ENCODE measurements around the gene PRR23C.
"Not testable (repeated sequence)": the region's sequence is repeated elsewhere in the genome, so short reads cannot be mapped to it uniquely, and the experiment has no call there.

PRR23C gene

DNA sequence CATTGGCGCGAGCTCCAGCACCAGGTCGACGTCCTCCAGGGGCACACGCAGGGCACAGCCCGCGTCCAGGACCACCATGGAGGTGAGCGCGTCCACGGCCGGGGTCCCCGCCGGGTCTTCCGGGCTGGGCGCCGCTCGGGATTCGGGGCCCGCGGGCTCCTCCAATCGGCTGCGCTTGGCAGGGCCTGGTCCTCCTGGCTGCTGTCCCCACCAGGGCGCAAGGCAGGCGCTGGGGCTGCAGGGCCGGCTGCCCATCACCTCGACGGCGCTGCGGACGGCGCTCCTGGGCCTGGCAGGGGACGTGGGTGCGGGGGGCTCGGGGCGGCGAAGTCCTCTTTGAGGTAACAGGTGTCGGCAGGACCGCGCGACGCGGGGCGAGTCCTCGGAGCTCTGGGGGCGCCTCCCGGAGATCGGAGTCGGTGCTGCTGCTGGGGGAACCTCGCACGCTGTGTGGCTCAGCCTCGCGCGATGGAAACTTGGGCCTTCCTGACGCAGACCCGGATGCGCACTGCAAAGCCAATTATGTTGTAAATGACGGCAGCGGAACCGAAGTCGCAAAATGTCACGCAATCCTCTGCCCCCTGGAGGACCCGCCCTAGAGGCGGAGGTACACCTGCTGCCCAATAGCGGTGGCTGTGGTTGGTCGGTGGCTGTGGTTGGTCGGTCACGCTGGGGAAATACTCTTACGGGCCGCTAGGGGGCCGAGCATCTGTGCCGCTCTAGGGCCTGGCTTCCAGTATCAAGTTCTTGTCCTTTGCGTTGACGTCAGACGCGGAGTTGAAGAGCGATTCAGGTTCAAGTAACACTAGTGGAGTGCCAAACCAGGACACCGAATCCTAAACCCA is at the start of gene PRR23C:
Gene PRR23C, minus strand, starts transcription at position 527 of the 845 bp plus-strand sequence. Its CDS starts 272 bp downstream, at position 255.
- in situ Hi-C loops (cut with HindIII; ENCODE audit: low sequenced_read_pairs), result no loop called here

DNA sequence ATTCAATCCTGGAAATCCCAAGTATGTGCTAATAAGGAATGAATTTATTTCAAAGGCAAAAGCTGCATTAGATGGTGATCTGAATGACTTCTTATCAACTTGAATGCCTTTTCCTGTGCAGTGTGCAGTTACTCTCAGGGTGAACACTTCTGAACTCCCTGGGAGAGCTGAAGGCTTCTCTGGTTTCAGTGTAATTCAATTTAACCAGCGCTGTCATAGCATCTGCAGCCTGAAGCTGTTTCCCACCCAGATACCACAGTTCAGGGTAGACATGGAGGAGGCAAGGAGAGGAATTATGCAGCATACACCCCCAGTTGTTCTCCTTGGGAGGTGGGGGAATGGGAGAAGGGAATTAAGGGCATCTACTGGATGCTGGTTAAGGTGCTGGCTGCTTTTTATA is 49.1 kb upstream of the PRR23C start:
- in situ Hi-C loops (cut with HindIII; ENCODE audit: low sequenced_read_pairs), result no loop called here

DNA sequence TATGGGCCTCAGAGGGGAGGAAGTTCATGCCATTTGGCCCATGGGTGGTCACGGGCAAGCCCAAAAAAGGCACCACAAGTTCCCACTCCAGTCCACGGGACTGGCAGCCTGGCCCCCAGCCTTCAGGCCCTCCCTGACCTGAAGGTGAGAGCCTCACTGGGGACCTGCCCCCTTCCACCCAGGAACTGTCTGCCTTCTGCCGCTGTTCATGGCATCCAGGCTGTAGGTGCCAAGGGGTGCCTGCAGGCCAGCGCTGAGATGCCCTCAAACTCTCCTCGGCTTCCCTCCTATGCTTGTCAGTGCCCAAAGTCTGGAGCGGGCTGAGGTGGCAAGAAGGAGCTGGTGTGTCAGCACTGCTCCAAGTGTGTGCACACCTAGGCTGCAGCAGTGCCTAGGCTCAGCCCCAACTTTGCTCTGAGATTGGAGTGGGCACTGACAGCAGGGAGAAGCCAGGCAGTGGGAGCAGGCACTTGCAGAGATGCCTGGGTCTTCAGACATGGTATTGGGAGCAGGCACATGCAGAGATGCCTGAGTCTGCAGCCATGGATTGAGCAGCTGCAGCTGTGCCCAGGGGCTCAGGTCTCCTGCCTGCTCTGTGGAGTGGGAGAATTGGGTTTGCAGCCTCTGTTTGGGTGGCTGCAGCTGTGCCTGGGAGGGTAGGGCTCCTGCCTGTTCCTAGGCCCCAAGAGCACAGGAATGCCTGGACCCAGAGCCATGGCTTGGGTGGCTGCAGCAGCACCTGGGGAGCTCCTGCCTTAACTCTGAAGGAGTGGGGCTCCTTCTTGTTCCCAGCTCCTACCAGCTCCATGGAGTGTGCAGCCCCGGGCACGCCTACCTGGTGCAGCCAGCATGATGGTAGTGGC is 44.0 kb upstream of the PRR23C start:
- in situ Hi-C loops (cut with HindIII; ENCODE audit: low sequenced_read_pairs), result no loop called here

DNA sequence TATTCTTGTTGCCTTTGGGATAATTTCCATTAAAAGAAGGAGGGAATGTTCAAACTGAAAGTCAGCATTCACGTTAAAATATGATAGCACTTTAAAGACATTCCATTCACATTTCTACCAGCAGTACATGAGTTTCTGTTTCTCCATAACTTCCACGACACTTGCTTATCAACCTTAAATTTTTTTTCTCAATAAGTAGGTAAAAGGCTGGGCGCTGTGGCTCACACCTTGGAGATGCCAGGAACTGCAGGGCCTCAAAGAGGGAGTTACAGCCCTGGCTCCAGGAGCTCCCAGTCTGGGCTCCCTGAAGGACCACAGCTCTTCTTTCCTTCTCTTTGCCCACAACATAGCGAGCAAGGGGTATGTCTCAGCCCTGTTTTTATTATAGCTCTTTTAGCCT is 42.9 kb upstream of the PRR23C start:
- in situ Hi-C loops (cut with HindIII; ENCODE audit: low sequenced_read_pairs), result no loop called here

DNA sequence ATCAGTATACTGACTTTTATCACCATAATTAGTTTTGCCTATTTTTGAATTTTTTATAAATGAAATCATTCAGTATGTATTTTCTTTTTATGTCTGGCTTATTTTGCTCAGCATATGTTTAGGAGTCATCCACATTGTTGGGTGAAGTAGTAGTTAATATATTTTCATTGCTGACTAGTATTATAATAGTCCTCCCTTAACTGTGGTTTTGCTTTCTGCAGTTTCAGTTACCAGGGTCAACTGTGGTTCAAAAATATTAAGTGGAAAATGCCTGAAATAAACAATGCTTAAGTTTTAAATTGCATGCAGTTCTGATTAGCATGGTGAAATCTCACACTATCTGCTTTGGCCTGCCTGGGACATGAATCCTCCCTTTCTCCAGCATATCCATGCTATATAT is 39.5 kb upstream of the PRR23C start:
- in situ Hi-C loops (cut with HindIII; ENCODE audit: low sequenced_read_pairs), result no loop called here

DNA sequence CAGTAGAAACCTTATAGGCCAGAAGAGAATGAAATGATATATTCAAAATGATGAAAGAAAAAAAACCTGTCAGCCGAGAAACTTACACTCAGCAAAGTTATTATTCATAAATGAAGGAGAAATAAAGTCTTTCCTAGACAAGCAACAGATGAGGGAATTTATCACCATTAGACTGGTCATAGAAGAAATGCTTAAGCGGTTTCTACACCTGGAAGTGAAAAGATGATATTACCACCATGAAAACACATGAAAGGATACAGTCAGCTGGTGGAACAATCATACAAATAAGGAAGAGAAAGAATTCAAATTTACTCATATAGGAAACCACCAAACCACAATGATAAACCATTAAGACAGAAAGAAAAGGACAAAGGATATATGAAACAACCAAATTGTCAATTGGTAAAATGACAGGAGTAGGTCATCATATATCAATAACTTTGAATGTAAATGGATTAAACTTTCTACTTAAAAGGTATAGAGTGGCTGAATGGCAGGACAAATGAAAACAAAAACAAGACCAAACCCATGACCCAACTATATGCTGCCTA is 29.9 kb upstream of the PRR23C start:
- in situ Hi-C loops (cut with HindIII; ENCODE audit: low sequenced_read_pairs), result no loop called here

DNA sequence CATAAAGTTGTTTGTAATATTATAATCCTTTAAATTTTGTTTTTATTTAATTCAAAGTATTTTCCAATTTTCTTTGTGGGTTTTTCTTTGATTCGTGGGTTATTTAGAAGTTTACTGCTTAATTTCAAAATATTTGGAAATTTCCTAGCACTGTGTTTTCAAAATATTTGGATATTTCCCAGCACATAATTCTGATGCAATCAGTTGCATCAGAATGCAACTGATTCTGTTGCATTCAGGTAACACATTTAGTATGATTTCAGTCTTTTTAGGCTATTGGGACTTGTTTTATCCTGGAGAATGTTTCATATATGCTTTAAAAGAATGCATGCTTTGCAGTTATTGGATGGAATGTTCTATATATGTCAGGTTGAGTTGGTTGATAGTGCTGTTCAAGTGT is 18.2 kb upstream of the PRR23C start:
- in situ Hi-C loops (cut with HindIII; ENCODE audit: low sequenced_read_pairs), result no loop called here

DNA sequence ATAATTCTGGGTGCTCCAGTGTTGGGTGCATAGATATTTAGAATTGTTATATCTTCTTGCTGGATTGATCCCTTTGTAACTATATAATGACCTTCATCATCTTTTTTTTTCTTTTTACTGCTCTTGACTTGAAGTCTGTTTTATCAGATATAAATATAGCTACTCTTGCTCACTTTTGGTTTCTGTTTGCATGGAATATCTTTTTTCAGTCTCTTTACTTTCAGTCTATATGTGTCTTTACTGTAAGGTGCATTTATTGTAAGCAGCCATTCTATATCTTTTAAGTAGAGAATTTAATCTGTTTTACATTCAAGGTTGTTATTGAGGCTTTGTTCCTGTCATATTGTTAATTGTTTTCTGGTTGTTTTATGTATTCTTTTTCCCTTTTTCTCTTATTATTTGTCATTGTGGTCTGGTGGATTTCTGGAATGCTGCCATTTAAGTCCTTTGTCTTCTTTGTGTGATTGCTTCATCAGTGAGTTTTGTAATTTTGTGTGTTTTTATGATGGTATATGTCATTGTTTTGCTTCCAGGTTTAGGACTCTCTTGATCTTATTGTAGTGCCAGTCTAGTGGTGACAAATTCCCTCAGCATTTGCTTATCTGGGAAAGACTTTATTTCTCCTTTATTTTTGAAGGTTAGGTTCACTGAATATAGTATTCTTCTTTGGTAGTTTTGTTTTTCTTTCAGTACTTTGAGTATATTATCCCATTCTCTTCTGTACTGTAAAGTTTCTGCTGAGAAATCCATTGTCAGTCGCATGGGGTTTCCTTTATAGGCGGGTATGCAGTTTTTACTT is 8.3 kb upstream of the PRR23C start:
- in situ Hi-C loops (cut with HindIII; ENCODE audit: low sequenced_read_pairs), result no loop called here

DNA sequence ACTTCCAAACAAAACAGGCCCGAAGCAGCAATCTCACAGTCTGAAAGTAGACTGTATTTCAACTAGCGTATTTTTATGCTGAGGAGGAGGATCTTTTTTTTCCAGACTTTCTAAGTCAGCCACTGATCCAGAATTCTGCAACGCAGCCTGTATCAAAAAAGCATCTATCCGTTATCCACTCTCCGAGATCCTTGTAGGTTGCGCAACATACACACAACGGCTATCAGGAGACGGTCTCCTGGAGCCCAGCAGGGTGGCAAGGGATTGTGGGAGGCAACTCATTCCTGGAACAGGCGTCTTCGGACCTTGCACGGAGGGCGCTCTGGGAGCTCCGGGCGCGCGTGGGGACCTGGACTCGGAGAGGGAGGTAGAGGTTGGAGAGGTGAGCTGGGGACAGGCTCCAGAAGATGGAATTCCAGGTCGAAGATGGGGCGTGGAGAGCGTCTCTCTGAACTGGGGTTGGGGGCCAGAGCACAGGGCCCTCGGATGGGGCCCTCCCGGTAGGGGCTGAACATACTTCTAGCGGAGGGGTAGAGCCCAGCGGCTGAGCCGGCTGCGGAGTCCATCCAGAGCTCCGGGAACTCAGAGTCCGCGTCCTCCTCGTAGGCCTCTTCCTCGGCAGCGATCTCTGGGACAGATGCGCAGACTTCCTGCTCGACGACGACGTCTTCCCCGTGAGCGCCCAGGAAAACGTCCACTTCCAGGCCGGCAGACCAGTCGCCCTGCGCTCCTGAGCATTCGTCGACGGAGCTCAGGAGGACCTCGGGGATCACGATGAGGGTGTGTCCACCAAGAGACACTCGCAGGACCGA is 932 bp downstream of the PRR23C start:
- in situ Hi-C loops (cut with HindIII; ENCODE audit: low sequenced_read_pairs), result no loop called here

DNA sequence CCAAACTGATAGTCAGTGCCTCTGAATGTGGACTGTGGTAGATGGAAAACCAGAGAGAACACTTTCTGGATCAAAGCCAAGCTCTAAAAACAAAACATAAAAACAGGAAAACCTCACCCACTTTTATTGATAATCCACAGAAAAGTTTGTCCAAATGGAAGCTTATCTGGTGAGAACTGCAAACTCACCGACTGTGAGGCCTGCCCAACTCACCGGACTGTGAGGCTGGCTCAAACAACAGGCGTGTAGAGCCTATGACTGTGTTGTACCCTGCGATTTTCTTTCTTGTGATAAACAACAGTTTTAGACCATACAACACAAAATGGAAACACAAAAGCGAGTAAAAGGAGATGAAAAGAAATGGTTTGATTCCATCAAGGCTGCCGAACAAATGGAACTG is 7.2 kb downstream of the PRR23C start:
- in situ Hi-C loops (cut with HindIII; ENCODE audit: low sequenced_read_pairs), result no loop called here

DNA sequence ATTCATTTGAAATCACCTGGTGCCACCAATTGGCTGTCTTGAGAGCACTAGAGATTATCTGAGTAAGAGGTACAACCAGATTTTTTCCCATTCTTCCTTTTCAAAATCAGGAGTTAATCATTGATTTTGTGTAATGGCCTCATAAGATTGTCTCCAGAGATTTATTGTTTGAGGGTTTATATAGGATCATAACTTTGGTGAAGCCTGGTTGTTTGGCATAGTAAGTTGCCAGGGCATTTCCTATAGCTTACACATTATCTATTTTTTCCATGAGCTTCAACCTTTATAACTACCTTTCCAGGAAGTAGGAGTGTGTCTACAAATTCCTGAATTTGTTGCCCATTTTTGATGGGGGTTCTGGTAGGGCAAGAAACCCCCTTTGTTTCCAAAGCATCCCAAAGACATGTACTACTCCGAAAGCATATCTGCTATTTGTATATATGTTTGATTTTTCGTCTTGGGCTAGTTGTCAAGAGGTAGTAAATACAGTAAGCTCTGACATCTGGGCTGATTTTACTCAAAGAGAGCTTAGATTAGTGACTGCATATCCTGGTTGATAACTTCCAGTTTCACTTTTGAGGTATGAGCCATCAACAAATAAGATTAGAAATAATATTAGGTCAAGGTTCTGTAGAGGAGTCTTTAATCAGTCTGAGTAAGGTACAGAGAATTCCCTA is 12.2 kb downstream of the PRR23C start:
- in situ Hi-C loops (cut with HindIII; ENCODE audit: low sequenced_read_pairs), result no loop called here

DNA sequence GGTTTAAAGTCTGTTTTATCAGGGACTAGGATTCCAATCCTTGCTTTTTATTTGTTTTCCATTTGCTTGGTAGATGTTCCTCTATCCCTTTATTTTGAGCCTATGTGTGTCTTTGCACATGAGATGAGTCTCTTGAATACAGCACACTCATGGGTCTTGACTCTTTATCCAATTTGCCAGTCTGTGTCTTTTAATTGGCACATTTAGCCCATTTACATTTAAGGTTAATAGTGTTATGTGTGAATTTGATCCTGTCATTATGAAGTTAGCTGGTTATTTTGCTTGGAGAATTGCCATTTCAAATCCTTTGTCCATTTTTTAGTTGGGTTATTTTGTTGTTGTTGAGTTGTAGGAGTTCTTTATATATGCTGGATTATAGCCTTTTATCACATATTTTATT is 14.1 kb downstream of the PRR23C start:
- in situ Hi-C loops (cut with HindIII; ENCODE audit: low sequenced_read_pairs), result not testable (repeated sequence)

DNA sequence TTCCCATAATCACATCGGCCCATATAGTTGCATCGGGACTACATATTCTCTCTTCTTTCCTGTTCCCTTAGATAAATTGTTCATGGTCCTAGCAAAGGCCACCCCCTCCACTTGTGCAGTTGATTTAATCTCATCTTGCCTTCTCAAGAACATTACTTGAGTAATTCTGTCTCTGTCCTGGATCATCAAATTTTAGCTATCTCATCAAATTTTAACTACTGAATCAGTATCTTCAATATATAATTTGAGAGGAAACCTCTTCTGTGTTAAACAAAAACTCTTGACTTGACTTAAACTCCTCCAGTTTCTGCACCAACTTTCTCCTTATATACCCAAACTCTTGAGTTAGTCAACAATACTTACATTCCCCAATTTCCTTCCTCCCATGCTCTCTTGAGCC is 19.7 kb downstream of the PRR23C start:
- in situ Hi-C loops (cut with HindIII; ENCODE audit: low sequenced_read_pairs), result no loop called here

DNA sequence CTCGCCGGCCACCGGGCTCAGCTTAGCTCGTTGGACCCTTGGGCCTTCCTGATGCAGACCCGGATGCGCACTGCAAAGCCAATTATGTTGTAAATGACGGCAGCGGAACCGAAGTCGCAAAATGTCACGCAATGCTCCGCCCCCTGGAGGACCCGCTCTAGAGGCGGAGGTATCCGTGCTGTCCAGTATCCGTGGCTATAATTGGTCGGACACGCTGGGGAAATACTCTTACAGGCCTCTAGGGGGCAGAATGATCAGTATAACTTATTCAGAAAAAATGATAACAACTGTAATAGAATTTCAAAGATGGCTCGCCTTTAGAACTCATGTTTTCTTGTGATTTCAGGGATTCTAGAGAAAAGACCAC is 23.8 kb downstream of the PRR23C start, which contains the start of gene PRR23B:
Gene PRR23B, minus strand, starts transcription at position 59 of the 367 bp plus-strand sequence. CDS start 265 bp downstream, outside the sequence.
- in situ Hi-C loops (cut with HindIII; ENCODE audit: low sequenced_read_pairs), result no loop called here

DNA sequence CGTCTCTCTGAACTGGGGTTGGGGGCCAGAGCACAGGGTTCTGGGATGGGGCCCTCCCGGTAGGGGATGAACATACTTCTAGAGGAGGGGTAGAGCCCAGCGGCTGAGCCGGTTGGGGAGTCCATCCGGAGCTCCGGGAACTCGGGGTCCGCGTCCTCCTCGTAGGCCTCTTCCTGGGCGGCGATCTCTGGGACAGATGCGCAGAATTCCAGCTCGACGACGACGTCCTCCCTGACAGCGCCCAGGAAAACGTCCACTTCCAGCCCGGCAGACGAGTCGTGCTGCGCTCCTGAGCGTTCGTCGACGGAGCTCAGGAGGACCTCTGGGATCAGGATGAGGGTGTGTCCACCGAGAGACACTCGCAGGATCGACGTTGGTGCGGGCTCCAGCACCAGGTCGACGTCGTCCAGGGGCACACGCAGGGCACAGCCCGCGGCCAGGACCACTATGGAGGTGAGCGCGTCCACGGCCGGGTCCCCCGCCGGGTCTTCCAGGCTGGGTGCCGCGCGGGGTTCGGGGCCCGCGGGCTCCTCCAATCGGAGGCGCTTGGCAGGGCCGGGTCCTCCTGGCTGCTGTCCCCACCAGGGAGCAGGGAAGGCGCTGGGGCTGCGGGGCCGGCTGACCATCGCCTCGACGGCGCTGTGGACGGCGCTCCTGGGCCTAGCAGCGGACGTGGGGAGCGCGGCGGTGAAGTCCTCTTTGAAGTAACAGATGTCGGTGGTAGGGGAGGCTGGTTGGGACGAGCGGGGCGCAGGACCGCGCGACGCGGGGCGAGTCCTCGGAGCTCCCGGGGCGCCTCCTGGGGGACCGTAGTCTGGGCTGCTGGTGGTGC is 24.4 kb downstream of the PRR23C start:
- in situ Hi-C loops (cut with HindIII; ENCODE audit: low sequenced_read_pairs), result no loop called here

DNA sequence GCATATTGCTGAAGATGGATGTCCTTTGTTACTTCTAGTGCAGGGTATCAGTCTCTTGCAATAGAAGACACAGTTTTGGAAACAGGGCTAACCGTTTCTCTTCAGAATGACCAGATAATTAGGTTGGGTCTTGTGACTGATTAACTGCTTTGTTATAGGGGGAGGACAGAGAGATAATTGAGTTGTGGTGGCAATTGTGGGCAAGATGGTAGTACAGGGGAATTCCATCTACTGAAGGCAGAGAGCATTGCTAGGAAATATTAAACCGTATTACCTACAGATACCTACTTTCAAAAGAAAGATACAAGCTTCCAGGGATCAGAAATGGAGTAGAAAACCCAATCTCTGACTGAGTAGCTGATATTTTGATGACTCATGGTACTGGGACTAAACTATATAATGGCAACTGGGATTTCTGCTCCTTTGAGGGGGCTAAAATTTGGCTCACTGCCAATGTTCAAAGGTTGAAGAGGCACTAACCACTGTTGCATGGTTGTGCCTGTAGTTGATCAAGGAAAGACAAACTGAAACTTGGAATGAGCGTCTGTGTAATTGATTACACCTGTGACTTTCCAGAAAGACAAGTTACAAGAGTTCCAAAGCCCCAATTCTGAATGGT is 28.2 kb downstream of the PRR23C start:
- in situ Hi-C loops (cut with HindIII; ENCODE audit: low sequenced_read_pairs), result no loop called here

DNA sequence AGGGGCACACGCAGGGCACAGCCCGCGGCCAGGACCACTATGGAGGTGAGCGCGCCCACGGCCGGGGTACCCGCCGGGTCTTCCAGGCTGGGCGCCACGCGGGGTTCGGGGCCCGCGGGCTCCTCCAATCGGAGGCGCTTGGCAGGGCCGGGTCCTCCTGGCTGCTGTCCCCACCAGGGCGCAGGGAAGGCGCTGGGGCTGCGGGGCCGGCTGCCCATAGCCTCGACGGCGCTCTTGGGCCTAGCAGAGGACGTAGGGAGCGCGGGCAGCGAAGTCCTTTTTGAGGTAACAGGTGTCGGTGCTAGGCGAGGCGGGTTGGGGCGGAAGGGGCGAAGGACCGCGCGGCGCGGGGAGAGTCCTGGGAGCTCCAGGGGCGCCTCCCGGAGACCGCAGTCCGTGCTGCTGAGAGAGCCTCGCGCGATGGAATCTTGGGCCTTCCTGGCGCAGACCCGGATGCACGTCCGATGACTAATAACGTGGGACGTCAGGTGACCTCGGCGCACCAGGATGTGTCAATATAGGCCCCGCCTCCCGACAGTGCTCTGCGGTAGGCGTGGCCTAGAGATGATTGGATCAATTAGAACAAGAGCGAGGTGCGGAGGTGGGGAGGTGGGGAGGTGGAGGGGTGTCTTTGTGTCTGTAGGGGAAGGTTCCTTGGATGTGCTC is 38.5 kb downstream of the PRR23C start, which contains the start of gene PRR23A:
Gene PRR23A, minus strand, starts transcription at position 218 of the 666 bp plus-strand sequence. Its CDS starts 0 bp downstream, at position 218.
- in situ Hi-C loops (cut with HindIII; ENCODE audit: low sequenced_read_pairs), result no loop called here

All from endothelial cell of hepatic sinusoid (primary cell).